H9 (cell line): Measurements from ENCODE around the gene PPL. TPM values are rescaled to one million over a fixed set of nuclear protein-coding genes. Genes with fewer than 3 reads are reported as not detected.
A peak's percentile ranks its signal among the peaks of the same experiment; 100 is the strongest.
"Not testable (repeated sequence)": the region's sequence is repeated elsewhere in the genome, so short reads cannot be mapped to it uniquely, and the experiment has no call there.

Source experiments
- DNase-seq: peaks from one replicate; pipeline ENCODE4 v3.0.0-alpha.2; 2017
- H2AFZ ChIP-seq: one replicate; pipeline ENCODE4 v1.6.1; 2013; ENCODE audit warnings: mild to moderate bottlenecking, low read length, control low read depth, moderate library complexity
- H2AK5ac ChIP-seq: 2 replicates; pipeline ENCODE4 v1.6.1; 2013; ENCODE audit warnings: low read length, control low read depth, mixed read lengths; ENCODE audit not compliant: insufficient read length
- H2BK120ac ChIP-seq: one replicate; pipeline ENCODE4 v1.6.1; 2013; ENCODE audit warnings: low read depth, mild to moderate bottlenecking, low read length, control low read depth, inconsistent platforms; ENCODE audit not compliant: poor library complexity, severe bottlenecking
- H2BK12ac ChIP-seq: 2 replicates; pipeline ENCODE4 v1.6.1; 2013; ENCODE audit warnings: low read length, control low read depth, mixed read lengths, low read depth; ENCODE audit not compliant: insufficient read length
- H2BK15ac ChIP-seq: 2 replicates; pipeline ENCODE4 v1.6.1; 2013; ENCODE audit warnings: low read depth, low read length, control low read depth
- H2BK20ac ChIP-seq: one replicate; pipeline ENCODE4 v1.6.1; 2013; ENCODE audit warnings: low read depth, mild to moderate bottlenecking, low read length, control low read depth, inconsistent platforms; ENCODE audit not compliant: poor library complexity, severe bottlenecking
- H2BK5ac ChIP-seq: 2 replicates; pipeline ENCODE4 v1.6.1; 2013; ENCODE audit warnings: low read length, control low read depth, mixed read lengths; ENCODE audit not compliant: insufficient read length
- H3K14ac ChIP-seq: 2 replicates; pipeline ENCODE4 v1.6.1; 2013; ENCODE audit warnings: low read length, control low read depth; ENCODE audit not compliant: insufficient read depth
- H3K18ac ChIP-seq: 2 replicates; pipeline ENCODE4 v1.6.1; 2013; ENCODE audit warnings: low read depth, mild to moderate bottlenecking, mixed read lengths, low read length, control low read depth; ENCODE audit not compliant: insufficient read length
- H3K23ac ChIP-seq: 2 replicates; pipeline ENCODE4 v1.6.1; 2013; ENCODE audit warnings: low read length, control low read depth, mixed read lengths, low read depth; ENCODE audit not compliant: insufficient read length
- H3K23me2 ChIP-seq: 2 replicates; pipeline ENCODE4 v1.6.1; 2013; ENCODE audit warnings: low read depth, mild to moderate bottlenecking, mixed read lengths, low read length, control low read depth; ENCODE audit not compliant: insufficient read length, poor library complexity, severe bottlenecking
- H3K27ac ChIP-seq: 2 replicates; pipeline ENCODE4 v1.5.1; 2013; ENCODE audit warnings: low read length, control low read depth, mixed read lengths, low read depth; ENCODE audit not compliant: insufficient read length
- H3K27me3 ChIP-seq: 2 replicates; pipeline ENCODE4 v1.6.1; 2013; ENCODE audit warnings: low read length, control low read depth, inconsistent platforms; ENCODE audit not compliant: insufficient read depth
- H3K4ac ChIP-seq: 2 replicates; pipeline ENCODE4 v1.6.1; 2013; ENCODE audit warnings: low read depth, mild to moderate bottlenecking, control low read depth, inconsistent platforms, low read length, moderate library complexity
- H3K4me1 ChIP-seq: 2 replicates; pipeline ENCODE4 v1.6.1; 2013; ENCODE audit warnings: low read length, control low read depth, inconsistent platforms; ENCODE audit not compliant: insufficient read depth
- H3K4me2 ChIP-seq: 2 replicates; pipeline ENCODE4 v1.6.1; 2013; ENCODE audit warnings: low read length, control low read depth, mixed read lengths; ENCODE audit not compliant: insufficient read length, insufficient read depth
- H3K56ac ChIP-seq: 2 replicates; pipeline ENCODE4 v1.6.1; 2013; ENCODE audit warnings: low read depth, mild to moderate bottlenecking, mixed read lengths, low read length, control low read depth; ENCODE audit not compliant: insufficient read length
- H3K79me1 ChIP-seq: 2 replicates; pipeline ENCODE4 v1.6.1; 2013; ENCODE audit warnings: low read depth, mild to moderate bottlenecking, moderate library complexity, low read length, control low read depth, inconsistent platforms; ENCODE audit not compliant: insufficient read depth, poor library complexity, severe bottlenecking
- H3K79me2 ChIP-seq: 2 replicates; pipeline ENCODE4 v1.6.1; 2013; ENCODE audit warnings: low read length, control low read depth, inconsistent platforms; ENCODE audit not compliant: insufficient read depth
- H3K9ac ChIP-seq: 2 replicates; pipeline ENCODE4 v1.6.1; 2013; ENCODE audit warnings: low read length, control low read depth, mixed read lengths; ENCODE audit not compliant: insufficient read length; ENCODE audit errors: extremely low read depth
- H3K9me3 ChIP-seq: one replicate; pipeline ENCODE4 v1.6.1; 2013; ENCODE audit warnings: low read depth, low read length, inconsistent platforms; ENCODE audit not compliant: control insufficient read depth
- H3T11ph ChIP-seq: one replicate; pipeline ENCODE4 v1.6.1; 2013; ENCODE audit warnings: mild to moderate bottlenecking, low read length, control low read depth, inconsistent platforms
- H4K20me1 ChIP-seq: one replicate; pipeline ENCODE4 v1.6.1; 2013; ENCODE audit not compliant: control insufficient read depth, insufficient read length, insufficient read depth
- H4K5ac ChIP-seq: 2 replicates; pipeline ENCODE4 v1.6.1; 2013; ENCODE audit warnings: low read depth, mild to moderate bottlenecking, mixed read lengths, low read length, control low read depth; ENCODE audit not compliant: insufficient read length
- H4K8ac ChIP-seq: replicated peaks from 2 replicates; pipeline ENCODE4 v1.6.1; 2013; ENCODE audit warnings: low read length, control low read depth, mixed read lengths, low read depth; ENCODE audit not compliant: insufficient read length
- H4K91ac ChIP-seq: 2 replicates; pipeline ENCODE4 v1.6.1; 2013; ENCODE audit warnings: low read depth, mild to moderate bottlenecking, moderate library complexity, mixed read lengths, low read length, control low read depth; ENCODE audit not compliant: insufficient read length
- H3K27ac Mint-ChIP-seq, 3 experiments: 2 replicates in 2 of 3; 3 replicates in 1 of 3; pipeline ENCODE4 v1.8.0; 2020 to 2021; ENCODE audit warnings: mixed read lengths in 3 of 3, mild to moderate bottlenecking in 1 of 3, moderate library complexity in 1 of 3
- H3K27me3 Mint-ChIP-seq: 2 replicates; pipeline ENCODE4 v1.8.0; 2021; ENCODE audit warnings: low read depth, mild to moderate bottlenecking, moderate library complexity, mixed read lengths
- H3K36me3 Mint-ChIP-seq, 3 experiments: 2 replicates in 2 of 3; 3 replicates in 1 of 3; pipeline ENCODE4 v1.8.0; 2020 to 2021; ENCODE audit warnings: low read depth in 3 of 3, mixed read lengths in 3 of 3; ENCODE audit not compliant: insufficient read depth in 1 of 3
- H3K4me1 Mint-ChIP-seq, 2 experiments: 2 replicates each; pipeline ENCODE4 v1.8.0; 2020; ENCODE audit warnings: mixed read lengths in 2 of 2
- H3K4me3 Mint-ChIP-seq, 2 experiments: 2 replicates in 1 of 2; 3 replicates in 1 of 2; pipeline ENCODE4 v1.8.0; 2020 to 2021; ENCODE audit warnings: mild to moderate bottlenecking in 2 of 2, mixed read lengths in 2 of 2, moderate library complexity in 1 of 2
- H3K9me3 Mint-ChIP-seq, 2 experiments: 2 replicates in 1 of 2; 3 replicates in 1 of 2; pipeline ENCODE4 v1.8.0; 2020; ENCODE audit warnings: mild to moderate bottlenecking in 2 of 2, mixed read lengths in 2 of 2, moderate library complexity in 1 of 2
- WGBS: extraction: QIAGEN DNeasy Blood & Tissue Kit; methylation state at CpG from one replicate; pipeline ENCODE4 v1.1.7; 2013; ENCODE audit warnings: missing lambda C conversion rate, low lambda C conversion rate, mixed read lengths; ENCODE audit not compliant: insufficient read length; ENCODE audit errors: extremely low coverage; 5-methylcytosine and 5-hydroxymethylcytosine counted together
- total RNA-seq: library from RNA; stranded (reverse); gene quantifications from 2 replicates; pipeline ENCODE4 v1.2.1, GENCODE V29; 2021
- TF ChIP-seq, protein P1 (sequence below): fragments of 200-600 bp; sonication (generic); conservative IDR thresholded peaks from 3 replicates; pipeline ENCODE4 v1.8.0; 2021; ENCODE audit warnings: antibody characterized with exemption, mild to moderate bottlenecking

Gene PPL
- total RNA-seq, 1 experiment from 2014 or later: 29.2 TPM

DNA sequence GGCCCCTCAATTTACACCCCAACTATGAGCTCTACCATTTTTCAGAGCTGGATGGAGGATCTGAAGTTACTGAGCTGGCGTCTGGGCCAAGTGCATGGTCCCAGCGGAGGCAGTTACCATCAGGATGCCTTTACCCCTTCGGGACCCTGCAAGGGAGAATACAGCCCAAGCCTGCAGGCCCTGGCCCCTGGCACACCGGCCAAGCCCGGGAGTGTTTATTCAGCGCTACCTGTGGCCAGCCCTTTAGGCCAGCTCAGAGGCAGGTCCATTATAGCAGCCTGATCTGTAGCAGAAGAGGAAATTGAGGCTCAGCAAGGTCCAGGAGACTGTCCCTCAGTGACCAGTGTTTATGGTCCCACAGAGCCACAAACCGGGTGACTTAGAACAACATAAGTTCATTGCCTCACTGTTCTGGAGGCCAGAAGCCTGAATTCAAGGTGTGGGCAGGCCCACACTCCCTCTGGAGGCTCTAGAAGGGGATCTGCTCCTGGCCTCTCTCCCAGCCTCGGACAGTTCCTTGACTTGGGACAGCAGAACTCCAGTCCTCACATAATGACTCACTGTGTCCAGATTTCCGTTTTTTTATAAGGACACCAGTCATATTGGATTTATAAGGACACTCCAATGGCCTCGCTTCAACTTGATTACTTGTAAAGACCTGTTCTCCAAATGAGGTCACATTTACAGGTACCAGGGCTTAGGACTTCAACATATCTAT lies 29.9 kb upstream of the PPL start:
- Histone ChIP-seq H3K9me3 (no peaks in the 10 kb centered on the region), H3K14ac (no peak overlapping the region), H3K23me2 (no peaks in the 10 kb centered on the region), H2BK20ac (no peak overlapping the region), H3K27ac (no peak overlapping the region), H4K91ac (no peak overlapping the region), H3K27me3 (no peaks in the 10 kb centered on the region), H3K9ac (no peak overlapping the region), H4K20me1 (no peaks in the 10 kb centered on the region), H2AFZ (no peak overlapping the region), H3K23ac (no peak overlapping the region), H2BK15ac (no peak overlapping the region), H2BK120ac (no peak overlapping the region), H3T11ph (no peak overlapping the region), H4K8ac (no peak overlapping the region), H3K79me1 (no peaks in the 10 kb centered on the region), H2BK5ac (no peak overlapping the region), H3K4ac (no peak overlapping the region), H2AK5ac (no peak overlapping the region), H4K5ac (no peak overlapping the region), H3K4me2 (no peak overlapping the region), H3K4me1 (peaks cover 12% of the 10 kb centered on the region; the same call in 1 of the 2 replicates), H3K56ac (no peak overlapping the region), H3K79me2 (no peaks in the 10 kb centered on the region), H3K18ac (no peak overlapping the region), H2BK12ac (no peak overlapping the region)
- Mint-ChIP-seq H3K4me1 (peaks cover 26 to 32% of the 10 kb centered on the region in 2 experiments), H3K9me3 (peaks cover 0 to 3% of the 10 kb centered on the region in 2 experiments; a peak in 1 of 5 replicates), H3K27me3 (no peaks in the 10 kb centered on the region), H3K4me3 (no peak overlapping the region), H3K27ac (no peak overlapping the region; a peak in 1 of 7 replicates), H3K36me3 (no peaks in the 10 kb centered on the region; a peak in 1 of 7 replicates)
- DNase-seq: no peak
- WGBS: no CpG with 5 or more reads among the region's 10 CpGs
- TF ChIP-seq, protein P1, sequence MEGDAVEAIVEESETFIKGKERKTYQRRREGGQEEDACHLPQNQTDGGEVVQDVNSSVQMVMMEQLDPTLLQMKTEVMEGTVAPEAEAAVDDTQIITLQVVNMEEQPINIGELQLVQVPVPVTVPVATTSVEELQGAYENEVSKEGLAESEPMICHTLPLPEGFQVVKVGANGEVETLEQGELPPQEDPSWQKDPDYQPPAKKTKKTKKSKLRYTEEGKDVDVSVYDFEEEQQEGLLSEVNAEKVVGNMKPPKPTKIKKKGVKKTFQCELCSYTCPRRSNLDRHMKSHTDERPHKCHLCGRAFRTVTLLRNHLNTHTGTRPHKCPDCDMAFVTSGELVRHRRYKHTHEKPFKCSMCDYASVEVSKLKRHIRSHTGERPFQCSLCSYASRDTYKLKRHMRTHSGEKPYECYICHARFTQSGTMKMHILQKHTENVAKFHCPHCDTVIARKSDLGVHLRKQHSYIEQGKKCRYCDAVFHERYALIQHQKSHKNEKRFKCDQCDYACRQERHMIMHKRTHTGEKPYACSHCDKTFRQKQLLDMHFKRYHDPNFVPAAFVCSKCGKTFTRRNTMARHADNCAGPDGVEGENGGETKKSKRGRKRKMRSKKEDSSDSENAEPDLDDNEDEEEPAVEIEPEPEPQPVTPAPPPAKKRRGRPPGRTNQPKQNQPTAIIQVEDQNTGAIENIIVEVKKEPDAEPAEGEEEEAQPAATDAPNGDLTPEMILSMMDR: no peak

DNA sequence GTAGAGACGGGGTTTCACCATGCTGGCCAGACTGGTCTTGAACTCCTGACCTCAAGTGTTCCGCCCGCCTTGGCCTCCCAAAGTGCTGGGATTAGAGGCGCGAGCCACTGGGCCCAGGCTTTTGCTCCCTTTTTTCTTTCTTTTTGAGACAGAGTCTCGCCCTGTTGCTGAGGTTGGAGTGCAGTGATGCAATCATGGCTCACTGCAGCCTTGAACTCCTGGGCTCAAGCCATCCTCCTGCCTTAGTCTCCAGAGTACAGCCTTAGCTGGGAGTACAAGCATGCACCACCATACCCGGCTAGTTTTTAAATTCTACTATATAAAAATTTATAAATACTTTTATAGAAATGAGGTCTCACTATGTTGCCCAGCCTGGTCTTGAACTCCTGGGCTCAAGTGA lies 26.6 kb upstream of the PPL start:
- not testable (repeated sequence) for H3K9me3 ChIP-seq, H2AFZ ChIP-seq, H3K4ac ChIP-seq, H3K79me1 ChIP-seq, H3K23ac ChIP-seq, H3K9me3 Mint-ChIP-seq, H4K91ac ChIP-seq, H3K4me1 ChIP-seq, H3K4me3 Mint-ChIP-seq, H2BK120ac ChIP-seq, H3K4me2 ChIP-seq, H3K56ac ChIP-seq, DNase-seq, H3K27ac ChIP-seq, H3K18ac ChIP-seq, H3T11ph ChIP-seq, H4K20me1 ChIP-seq, H4K8ac ChIP-seq, H3K14ac ChIP-seq, H2AK5ac ChIP-seq, H3K27me3 ChIP-seq, H2BK12ac ChIP-seq, H2BK5ac ChIP-seq, H3K79me2 ChIP-seq, H2BK15ac ChIP-seq, H3K27me3 Mint-ChIP-seq, H3K23me2 ChIP-seq, H3K9ac ChIP-seq, H2BK20ac ChIP-seq, H4K5ac ChIP-seq, H3K36me3 Mint-ChIP-seq
- peaks cover 9 to 21% of the 10 kb centered on the region in 2 experiments for H3K4me1 Mint-ChIP-seq
- no CpG with 5 or more reads among the region's 7 CpGs for WGBS
- H3K27ac Mint-ChIP-seq: peak overlapping the region in 1 of 3 experiments; percentile 88; a peak in 1 of 7 replicates
